Upper lobe of left lung (tissue), 4 donors: ENCODE data around the gene GMDS.

ENCODE experiments used
- EP300 ChIP-seq, 4 donors: sonication (generic); formaldehyde crosslinking; IDR thresholded peaks; one replicate each; pipeline ENCODE4 v1.5.1; 2017; ENCODE audit warnings: antibody characterized with exemption in 4 of 4, control low read depth in 2 of 4
- POLR2A ChIP-seq, 4 donors: fragments of 450-650 bp; IDR thresholded peaks; one replicate each; pipeline ENCODE4 v1.5.1; 2016 to 2017; ENCODE audit warnings: antibody characterized with exemption in 4 of 4, mild to moderate bottlenecking in 2 of 4
- POLR2AphosphoS5 ChIP-seq, 2 donors: sonication (generic); formaldehyde crosslinking; IDR thresholded peaks; one replicate each; pipeline ENCODE4 v1.5.1; 2017; ENCODE audit warnings: antibody characterized with exemption in 2 of 2
- TF ChIP-seq, protein P1 (sequence below), 6 experiments: fragments of 450-650 bp in 4 of 6; fragments of 200-600 bp in 2 of 6; sonication (generic) in 2 of 6; IDR thresholded peaks; one replicate each; pipeline ENCODE4 v1.5.1; 2016 to 2019; ENCODE audit warnings: antibody characterized with exemption in 6 of 6

DNA sequence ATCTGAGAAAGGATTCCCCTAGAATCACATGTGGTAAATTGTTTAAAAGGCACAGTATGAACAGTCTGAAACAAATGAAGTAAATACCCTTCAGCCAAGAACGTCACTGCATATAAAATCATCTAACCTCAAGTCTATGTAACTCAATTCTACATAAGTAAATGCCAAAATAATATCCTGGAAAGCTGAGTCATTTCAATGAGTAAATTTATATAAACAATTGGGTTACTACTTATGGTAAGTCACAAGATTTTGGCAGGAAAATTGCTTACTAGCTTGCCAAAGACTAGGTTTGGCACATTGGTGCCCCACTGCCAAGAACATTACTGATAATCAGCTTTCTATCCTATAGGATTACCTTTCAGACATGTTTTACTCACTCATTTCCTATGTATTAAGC, 8.4 kb downstream of the GMDS start:
- TF ChIP-seq POLR2AphosphoS5 (IDR thresholded peaks at IDR 0.05) (no peak), POLR2A (IDR thresholded peaks at IDR 0.05) (no peak), EP300 (IDR thresholded peaks at IDR 0.05) (no peak)
- TF ChIP-seq, protein P1, sequence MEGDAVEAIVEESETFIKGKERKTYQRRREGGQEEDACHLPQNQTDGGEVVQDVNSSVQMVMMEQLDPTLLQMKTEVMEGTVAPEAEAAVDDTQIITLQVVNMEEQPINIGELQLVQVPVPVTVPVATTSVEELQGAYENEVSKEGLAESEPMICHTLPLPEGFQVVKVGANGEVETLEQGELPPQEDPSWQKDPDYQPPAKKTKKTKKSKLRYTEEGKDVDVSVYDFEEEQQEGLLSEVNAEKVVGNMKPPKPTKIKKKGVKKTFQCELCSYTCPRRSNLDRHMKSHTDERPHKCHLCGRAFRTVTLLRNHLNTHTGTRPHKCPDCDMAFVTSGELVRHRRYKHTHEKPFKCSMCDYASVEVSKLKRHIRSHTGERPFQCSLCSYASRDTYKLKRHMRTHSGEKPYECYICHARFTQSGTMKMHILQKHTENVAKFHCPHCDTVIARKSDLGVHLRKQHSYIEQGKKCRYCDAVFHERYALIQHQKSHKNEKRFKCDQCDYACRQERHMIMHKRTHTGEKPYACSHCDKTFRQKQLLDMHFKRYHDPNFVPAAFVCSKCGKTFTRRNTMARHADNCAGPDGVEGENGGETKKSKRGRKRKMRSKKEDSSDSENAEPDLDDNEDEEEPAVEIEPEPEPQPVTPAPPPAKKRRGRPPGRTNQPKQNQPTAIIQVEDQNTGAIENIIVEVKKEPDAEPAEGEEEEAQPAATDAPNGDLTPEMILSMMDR (IDR thresholded peaks at IDR 0.05), result no peak
